GM18517 (cell line): Measurements from ENCODE around the gene SPG7.

Experiments used
- ATAC-seq: cut with Tn5 transposase; IDR thresholded peaks from one replicate; pipeline ENCODE4 v1.9.1; 2021; ENCODE audit warnings: mild to moderate bottlenecking, moderate library complexity; ENCODE audit not compliant: unreplicated experiment

SPG7 gene

DNA sequence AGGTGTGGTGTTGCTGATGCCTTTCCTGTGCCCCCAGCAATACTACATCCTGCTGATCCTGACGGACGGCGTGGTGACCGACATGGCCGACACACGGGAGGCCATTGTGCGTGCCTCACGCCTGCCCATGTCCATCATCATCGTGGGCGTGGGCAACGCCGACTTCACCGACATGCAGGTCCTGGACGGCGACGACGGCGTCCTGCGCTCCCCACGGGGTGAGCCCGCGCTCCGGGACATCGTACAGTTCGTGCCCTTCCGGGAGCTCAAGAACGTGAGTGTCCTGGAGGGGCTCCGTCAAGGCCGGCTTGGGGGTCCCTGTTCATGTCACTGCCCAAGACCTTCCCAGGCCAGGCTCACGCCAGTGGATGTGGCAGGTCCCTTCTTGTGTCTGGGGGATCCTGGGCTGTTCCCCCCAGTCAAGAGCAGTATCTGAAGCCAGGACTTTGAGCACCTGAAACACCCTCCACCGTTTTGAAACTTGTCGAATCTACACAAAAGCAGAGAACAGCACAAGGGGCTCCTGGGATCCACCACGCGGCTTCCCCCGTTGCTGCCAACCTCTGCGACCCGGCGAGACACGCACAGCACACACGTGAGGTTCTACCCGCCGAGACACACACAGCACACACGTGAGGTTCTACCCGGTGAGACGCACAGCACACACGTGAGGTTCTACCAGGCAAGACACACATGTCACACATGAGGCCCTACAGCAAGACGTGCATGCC is 87.3 kb downstream of the SPG7 start:
- ATAC-seq, result no peak

DNA sequence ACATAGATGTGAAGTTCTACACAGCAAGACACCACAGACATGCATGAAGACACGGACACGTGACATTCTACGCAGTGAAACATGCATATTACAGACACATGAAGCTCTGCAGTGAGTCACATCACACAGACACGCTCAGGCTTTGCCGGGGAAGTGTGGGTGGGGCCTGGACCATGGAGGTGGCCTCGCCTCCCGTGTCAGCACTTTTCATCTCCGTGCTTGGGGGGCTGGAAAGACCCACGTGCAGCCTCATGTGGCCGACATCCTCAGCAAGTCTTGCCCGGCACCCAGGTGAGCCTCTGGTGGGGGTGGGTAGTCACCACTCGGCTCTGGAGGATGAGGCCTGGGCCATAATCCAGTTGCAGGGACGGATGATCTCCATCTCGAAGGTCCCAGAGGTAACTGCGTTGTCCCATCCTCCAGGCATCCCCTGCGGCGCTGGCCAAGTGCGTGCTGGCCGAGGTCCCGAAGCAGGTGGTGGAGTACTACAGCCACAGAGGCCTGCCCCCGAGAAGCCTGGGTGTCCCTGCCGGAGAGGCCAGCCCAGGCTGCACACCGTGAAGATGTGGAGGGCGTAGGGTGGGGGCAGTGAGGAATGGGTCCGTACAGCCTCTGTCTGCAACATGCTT is 88.0 kb downstream of the SPG7 start:
- ATAC-seq, result no peak

DNA sequence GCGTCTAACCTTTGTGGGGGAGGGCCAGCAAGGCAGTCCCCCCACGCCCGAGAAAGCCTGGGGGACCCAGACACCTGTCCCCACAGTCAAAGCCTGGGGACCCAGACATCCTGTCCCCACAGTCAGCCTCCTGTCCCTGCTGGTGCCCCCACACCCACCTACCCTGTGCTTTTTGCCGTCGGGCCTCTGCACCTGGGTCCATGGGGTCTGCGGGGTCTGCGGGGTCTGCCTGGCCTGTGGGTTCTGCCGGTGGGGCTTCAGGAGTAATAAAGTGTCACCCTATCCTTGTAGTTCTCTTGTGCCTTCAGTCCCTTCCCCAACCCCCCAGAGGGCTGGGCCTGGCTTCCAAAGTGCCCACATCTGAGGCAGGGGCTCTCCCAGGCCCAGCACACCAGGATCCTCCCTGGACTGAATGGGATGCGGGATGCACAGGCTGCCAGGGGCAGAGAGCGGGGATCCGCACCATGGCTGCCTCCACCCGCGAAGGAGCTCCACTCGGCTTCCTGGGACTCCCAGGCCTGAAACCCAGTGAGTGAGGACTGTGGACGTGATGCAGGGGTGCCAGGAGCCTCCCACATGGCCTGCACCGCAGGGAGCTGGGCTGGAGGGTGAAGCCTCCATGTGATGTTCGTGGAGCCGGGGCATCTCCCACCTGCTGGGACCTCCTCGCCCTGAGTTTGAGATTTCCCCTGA is 88.9 kb downstream of the SPG7 start:
- ATAC-seq, result no peak

DNA sequence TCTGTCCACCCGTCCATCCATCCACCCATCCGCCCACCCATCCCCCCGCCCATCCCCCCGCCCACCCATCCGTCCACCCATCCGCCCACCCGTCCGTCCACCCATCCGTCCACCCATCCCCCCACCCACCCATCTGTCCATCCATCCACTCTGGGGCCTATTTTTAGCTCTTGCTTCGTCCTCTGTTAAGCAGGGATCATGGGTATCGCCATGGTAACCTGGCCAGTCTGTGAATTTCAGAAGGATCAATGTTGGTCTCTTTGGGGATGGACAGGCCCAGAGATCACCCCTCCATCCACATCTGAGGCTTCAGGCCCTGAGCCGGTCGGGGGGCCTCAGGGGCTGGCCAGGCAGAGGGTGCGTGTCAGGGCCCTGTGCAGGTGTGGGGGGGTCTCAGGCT is 90.0 kb downstream of the SPG7 start:
- ATAC-seq, result no peak

DNA sequence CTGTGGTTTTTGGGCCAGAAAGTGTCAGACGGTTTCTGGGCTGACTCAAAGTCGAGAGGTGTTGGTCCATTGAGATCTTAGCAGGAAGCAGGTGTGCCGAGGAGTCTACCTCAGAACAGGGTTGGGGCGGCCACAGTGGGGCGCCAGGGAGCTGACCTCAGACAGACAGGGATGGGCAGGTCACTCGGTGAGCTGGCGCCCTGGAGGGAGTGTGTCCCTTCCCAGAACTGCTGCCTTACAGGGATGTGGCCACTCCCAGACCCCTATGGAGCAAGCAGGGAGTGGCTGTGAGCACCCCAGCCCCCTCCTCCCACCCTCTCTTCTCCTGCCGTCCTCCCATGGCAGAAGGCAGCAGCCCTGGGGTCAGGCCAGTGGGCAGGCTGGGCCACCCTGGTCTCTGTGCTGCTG is 91.3 kb downstream of the SPG7 start:
- no peak for ATAC-seq

DNA sequence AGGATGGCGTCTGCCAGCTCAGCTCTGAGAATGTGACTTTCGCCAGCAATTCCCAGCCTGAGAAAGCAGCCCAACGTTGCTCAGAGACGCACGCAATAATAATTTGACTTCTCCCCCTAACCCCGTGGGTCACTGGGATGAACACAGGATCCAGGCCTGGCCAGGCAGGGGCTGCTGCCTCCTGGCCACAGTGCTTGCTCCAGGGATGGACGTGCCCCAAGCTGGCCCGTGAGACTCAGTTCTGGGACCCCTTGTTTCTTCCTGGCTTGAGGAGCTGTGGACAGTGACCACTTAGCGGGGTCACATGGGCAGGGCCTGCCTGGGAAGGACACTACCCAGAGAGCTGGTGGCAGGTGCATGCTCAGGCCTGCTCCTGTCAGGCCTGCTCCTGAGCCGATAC is 91.7 kb downstream of the SPG7 start:
- ATAC-seq, result no peak

DNA sequence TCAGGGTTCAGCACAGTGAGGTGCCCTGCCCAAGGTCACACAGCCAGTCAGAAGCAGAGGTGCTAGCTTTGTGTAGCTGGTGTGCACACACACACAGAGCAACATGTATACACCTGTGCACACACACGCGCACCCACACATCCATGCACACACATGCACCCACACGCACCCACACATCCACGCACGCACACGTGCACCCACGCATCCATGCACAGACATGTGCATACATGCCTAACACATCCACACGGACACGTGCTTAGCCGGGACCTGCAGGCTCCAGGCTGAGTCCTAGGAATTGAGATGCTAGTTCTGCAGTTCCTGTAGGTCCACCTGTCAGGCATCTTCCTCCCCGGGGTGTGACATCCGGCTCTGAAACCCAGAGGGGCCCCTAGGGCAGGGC is 92.2 kb downstream of the SPG7 start:
- ATAC-seq, result no peak

DNA sequence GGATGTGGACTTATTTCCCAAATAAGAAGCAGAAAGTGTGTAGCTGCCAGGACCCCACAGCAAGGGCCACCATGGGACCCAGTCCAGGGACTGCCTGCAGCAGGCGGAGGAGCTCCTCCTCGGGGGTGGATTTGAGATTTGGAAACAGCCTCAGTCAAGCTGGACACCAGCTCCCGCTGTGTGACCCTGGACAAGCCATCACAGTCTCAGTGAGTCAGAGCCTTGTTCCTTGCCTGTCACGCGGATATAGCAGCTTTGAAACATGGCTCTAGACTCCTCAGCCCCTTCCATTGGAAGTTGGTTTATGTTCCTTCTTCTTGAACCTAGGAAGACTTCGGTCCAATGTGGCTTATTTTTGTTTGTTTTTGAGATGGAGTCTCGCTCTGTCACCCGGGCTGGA is 92.8 kb downstream of the SPG7 start:
- no peak for ATAC-seq

DNA sequence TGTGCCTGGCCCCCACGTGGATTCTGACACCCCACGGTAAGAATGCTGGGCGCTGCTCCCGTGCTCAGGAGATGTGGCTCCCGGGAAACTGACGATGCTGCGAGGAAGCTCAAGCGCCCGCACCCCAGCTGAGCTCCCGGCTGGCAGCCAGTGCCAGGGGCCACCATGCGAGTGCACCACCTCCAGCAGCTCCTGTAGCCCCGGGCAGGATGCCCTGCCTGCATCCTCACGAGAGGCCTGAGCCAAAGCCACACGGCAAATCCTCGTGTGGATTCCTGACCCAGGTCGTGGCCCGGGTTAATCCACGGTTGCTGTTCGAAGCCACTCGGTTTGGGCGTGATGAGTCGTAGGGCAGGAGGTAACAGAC is 93.7 kb downstream of the SPG7 start:
- no peak for ATAC-seq

DNA sequence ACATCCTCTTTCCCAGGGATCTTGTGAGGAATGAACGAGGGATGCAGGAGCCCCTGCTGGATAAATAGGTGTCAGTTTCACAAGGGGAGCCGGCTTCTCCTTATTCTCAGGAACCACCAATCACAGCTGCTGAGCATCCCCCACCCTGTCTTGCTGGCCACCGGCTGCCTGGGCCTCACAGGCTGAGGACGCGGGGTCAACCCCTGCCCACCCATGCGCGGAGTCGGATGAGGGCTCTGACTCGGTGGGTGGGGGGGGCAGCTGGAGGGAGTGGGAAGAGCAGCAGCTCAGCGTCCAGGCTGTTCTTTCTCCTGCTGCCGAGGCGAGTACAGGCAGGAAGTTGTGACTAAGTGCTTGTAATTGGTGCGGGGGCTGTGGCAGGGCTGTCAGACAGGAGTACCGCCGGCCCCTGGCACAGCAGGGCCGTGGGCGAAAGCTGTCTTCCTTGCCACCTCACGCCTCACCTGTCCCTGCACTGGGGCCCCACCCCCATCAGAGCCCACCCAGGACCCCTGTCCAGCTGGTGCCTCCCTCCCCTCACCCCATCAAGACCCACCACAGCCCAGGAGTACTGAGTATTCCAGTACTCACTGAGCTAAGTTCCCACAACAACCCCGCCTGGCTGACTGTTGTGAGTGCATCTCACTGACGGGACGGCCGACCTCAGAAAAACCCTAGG is 94.2 kb downstream of the SPG7 start:
- ATAC-seq, result no peak

DNA sequence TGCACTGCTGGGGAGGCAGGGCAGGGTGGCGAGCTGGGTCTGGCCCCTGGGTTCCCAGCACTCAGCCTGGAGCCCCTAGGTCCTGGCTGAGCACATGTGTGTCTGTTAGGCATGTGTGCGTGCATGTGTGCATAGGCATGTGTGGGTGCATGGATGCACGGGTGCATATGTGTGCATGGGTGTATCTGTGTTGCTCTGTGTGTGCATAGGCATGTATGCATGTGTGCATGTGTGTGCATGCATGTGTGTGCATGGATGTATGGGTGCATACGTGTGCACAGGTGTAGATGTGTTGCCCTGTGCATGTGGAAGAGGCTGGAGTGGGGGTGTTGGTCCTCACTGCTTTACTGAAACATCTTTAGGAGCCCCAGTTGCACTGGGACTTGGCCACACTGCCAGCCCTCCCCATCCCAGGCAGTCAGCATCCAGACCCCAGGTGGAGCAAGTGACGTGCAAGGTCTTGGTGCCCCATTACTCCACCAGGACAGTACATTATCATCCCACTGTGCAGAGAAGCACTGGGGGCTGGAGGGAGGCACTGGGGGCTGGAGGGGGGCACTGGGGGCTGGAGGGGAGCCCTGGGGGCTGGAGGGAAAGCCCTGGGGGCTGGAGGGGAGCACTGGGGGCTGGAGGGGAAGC is 94.9 kb downstream of the SPG7 start:
- no peak for ATAC-seq

DNA sequence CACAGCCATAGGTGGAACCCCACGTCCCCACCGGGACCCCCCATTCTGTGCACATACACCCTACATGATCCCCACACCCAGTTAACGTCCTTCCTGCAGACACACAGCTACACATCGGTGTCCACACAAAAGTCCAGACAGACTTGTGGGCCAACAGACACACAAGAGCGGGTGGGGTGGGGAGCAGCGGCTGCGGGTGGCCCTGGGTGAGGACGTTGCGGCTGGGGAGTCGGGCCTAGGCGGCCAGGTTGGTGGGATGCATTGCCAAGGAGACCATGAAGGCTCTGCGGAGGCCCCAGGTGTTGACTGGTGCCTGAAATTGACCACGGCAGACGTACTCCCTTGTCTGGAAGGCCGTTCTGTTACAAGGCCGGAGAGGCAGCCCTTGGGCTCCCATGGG is 96.6 kb downstream of the SPG7 start:
- no peak for ATAC-seq

DNA sequence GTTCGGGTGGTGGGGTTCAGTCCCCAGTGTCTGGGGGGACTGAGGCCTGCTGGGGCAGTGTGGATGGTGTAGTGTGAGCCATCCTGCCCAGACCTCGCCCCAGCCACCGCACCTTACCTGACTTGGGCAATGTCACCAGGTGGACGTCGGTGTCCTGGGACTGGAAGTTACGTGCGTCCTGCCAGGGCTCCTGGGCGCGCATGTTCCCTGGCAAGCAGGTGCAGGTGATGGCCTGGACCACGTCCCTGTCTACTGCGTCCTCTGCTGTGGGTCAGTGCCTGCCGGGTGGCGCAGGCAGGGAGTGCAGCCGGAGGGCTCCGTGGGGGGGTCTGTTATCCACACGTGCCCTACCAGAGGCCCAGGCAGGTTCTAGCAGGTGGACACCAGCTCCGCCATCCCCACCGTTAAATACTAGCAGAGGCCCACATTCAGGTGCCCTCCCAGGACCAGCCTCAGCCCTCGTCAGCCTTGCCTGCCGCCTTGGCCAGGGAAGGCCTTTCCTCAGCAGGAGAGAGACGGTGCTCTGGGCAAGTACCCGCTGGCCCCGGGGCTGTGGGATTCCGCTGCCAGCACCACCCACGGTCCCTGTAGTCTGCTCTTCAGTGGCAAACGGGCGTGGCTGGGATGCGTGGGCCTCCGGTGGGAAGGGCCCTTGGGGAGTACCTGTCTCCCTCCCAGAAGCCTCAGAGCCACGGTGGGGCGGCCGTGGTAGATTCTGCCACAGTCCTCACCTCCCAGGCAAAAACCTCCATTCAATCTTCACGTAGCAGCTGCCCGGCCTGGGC is 97.2 kb downstream of the SPG7 start:
- ATAC-seq, result no peak

DNA sequence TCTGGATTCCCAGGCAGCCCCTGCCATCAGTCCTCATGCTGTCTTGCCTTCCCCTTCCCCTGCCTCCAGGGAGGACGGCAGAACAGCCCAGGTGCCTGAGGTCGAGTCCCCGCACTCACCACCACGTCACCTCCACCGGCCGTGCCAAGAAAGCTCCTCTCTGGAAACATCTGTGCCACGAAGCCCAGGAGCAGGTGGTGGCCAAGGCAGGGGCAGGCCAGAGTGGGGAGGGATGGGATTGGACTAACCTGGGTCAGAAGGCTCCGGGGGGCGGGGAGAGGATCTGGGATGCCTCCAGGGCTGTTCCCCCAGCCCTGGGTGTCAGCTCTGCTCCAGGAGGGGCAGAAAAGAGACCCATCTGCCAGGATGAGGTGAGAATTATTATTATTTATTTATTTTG is 97.8 kb downstream of the SPG7 start:
- no peak for ATAC-seq
